HT1080 (cell line): ENCODE measurements around the gene ULBP2. TPM values are rescaled to one million over a fixed set of nuclear protein-coding genes. Genes with fewer than 3 reads are reported as not detected.
"Not testable (repeated sequence)": the region's sequence is repeated elsewhere in the genome, so short reads cannot be mapped to it uniquely, and the experiment has no call there.

Source experiments
- DNase-seq: peaks from one replicate; pipeline ENCODE4 v3.0.0-alpha.2; 2015; ENCODE audit warnings: low read depth
- total RNA-seq: library from RNA; depleted of rRNA; stranded (reverse); fragments of >200 nt; shearing (Covaris generic); gene quantifications from 2 replicates; pipeline ENCODE4 v1.2.3, GENCODE V29; 2014

Gene ULBP2
- total RNA-seq, 1 experiment from 2014 or later: 11.6 TPM

DNA sequence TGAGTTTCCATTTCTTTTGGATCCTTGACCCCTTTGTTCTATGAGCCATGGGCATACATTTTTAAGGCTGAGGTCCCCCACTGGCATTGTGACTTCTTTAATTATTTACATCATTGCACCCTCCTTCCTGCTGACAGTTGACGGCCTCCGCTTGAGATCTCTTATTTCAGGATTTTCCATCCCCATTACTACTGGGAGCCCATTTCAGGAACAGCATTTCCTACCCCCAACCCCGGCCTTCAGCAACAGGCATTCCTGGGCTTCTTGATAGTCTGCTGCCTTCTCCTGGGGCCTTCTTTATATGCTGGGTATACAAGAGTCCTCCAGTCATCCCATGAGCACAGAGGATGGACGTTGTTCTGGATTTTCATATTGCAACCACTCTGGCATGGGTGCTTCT, 25.8 kb downstream of the ULBP2 start:
- no peak for DNase-seq

DNA sequence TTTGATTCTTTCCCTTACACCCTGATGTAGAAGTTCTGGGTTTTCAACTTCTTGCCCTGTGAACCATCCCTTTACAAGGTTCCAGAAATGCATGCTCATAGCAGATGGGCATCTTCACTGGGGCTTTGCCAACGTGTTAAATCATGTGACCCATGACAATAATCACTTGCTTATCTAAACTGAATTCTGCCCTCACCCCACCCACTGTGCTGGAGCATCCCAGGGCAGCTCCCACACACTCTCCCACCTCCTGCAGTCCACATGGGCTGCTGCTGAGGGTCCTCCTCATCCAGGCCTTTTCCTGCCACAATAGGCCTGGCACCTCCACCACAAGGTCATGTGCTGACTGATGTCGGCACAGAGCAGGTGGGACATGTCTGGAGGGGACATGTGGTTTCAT, 26.2 kb downstream of the ULBP2 start:
- DNase-seq: not testable (repeated sequence)

DNA sequence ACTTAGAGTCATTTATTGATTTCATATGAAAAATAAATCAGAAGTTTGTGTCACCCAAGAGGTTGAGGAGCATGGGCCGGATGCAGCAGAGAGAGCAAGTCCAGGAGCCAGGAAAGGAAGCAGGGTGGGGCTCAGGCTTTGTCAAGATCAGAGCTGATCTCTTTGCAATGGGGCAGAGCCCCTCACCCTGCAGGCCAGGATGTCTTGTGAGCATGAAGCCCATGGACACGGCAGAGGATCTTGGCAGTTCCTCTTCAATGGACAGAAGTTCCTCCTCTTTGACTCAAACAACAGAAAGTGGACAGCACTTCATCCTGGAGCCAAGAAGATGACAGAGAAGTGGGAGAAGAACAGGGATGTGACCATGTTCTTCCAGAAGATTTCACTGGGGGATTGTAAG, 27.1 kb downstream of the ULBP2 start:
- DNase-seq: not testable (repeated sequence)

DNA sequence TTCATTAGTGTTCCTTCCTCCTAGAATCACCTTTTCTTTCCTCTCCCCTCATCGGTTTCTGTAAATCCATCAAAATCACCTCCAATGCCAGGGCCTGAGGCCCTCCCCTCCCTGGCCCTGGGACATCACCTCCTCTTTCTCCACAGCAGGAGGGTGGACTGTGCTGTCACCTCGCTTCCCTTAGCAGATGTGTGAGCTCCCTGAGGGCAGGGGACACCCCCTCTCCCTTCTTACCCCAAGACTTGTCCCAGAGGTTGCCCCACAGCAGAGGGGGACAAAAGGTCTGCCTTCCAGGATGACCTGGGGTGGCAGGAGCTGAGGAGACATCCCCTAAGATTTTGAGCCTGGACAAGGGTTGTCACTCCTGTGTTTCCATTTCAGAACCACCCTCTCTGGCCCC, 27.8 kb downstream of the ULBP2 start:
- DNase-seq: no peak

DNA sequence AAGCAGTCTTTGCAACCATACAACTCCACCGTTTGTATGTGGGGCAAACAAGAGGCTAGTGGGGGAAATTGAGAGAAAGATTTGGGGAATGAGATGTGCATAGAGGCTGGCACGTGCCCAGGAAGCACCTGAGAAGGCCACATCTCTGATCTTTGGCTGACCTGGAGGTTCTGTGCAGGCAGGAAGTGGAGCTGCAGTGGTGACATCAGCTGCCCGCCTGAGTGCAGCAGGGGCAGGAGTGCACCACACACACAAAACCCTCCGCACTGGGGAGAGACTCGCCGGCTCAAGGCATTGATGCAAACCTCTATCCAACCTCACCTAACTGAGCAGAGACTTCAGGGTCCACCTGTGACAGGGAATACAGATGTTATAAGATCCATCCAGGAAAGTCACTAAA, 32.6 kb downstream of the ULBP2 start:
- DNase-seq: not testable (repeated sequence)

DNA sequence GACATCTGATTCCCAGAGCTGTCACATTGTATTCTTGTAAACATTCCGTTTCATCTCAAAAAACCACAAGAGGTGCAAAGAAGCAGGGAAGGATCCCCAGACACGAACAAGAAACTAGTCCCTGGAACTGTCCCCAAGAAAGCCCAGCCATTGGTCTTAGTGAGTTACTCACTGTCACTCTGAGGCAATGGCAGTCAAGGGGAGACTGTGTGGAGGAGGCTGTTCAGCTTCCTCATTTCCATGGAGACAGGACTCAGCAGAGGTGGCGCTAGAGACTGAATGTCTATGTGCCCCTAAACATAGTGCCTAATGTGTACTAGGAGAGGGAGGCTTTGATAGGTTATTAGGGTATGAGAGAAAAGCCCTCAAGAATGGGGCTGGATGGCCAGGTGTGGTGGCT, 33.0 kb downstream of the ULBP2 start:
- DNase-seq: no peak

DNA sequence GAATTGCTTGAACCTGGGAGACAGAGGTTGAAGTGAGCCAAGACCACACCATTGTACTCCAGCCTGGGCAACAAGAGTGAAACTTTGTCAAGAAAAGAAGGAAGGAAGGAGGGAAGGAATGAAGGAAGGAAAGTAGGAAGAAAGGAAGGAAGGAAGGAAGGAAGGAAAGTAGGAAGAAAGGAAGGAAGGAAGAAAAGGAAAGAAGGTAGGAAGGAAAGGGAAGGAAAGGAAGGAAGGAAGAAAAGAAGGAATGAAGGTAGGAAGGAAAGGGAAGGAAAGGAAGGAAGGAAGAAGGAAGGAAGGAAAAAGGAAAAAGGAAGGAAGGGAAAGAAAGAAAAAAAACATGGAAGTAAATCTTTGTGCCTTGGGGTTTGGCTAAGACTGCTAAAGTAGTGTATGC, 33.6 kb downstream of the ULBP2 start:
- DNase-seq: no peak

DNA sequence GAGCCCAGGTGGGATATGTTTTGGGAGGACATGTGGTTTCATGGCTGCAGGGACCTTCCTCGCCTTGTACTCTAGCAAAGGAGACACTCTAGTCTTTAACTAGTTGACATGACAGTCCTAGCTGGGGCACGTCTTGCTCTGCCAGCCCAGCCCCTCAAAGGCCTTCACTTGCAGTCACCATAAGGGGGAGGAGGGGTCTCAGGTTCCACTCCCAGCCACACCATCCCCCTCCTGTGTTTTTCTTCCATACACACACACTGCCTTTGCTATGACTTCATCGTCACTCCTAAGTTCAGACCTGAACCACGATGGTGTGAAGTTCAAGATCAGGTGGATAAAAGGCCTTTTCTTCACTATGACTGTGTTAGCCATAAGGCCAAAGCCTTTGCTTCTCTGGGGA, 35.4 kb downstream of the ULBP2 start:
- no peak for DNase-seq

DNA sequence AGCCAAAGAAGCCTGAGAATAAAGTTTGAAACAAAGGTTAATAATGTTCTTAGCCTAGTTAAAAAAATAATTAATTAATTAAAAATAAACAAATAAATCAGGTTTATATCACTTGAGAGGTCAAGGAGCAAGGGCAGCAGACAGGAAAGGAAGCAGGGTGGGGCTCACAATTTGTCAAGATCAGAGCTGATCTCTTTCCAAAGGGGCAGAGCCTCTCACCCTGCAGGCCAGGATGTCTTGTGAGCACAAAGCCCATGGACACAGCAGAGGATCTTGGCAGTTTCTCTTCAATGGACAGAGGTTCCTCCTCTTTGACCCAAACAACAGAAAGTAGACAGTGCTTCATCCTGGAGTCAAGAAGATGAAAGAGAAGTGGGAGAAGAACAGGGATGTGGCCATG, 36.8 kb downstream of the ULBP2 start:
- DNase-seq: no peak

DNA sequence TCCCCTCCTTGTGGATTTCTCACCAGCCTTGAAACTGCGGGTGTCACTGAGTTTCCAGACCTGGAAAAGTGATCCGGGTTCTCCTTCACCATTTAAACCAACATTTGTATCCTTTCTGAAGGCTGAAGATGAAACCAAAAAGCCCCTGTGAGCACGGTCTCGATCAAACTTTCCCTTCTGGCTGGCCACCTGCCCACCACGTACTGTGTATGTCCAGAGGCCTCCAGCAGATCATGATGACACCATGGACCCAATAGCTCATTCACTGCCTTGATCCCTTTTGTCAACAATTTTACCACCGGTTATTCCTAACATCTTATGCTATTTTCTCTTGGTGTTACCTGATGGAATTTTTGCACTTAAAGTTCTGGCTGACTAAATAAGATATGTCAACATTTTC, 37.5 kb downstream of the ULBP2 start:
- no peak for DNase-seq

DNA sequence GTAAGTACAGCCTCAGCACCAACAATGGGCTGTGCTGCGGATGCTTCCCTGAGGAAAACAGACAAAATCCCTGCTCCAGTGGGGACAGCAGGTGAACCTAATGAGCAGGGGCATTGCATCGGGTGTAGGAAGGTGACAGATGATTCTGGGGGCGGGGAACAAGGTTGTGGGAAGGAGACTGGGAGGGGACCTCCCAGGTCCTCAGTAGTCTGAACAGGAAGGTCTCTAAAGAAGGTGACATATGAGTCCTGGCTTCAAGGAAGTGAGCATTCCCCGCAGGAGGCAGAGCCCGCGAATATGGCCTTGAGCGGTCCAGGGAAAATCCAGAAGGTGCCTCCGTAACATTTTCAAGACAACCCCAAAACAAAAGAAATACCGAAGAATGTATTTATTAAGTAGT, 41.3 kb downstream of the ULBP2 start:
- no peak for DNase-seq

DNA sequence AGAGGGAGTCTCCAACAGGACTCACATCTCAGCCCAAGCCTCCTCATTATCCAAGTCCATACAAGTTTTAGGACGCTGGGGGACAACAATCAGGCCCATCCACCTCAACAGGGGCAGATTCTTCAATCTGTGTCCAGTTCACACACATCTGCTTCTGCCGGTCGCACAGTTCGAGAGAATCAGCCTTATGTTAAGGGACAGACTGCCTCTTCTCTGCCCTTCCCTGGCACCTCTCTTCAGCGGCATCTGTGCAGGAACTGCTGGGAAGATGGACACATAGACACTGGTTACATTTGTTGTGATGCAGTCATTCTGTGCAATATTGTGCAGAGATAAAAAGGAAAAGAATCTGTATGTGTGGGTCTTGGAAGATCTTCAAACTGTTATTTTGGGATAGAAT, 43.0 kb downstream of the ULBP2 start:
- DNase-seq: no peak

DNA sequence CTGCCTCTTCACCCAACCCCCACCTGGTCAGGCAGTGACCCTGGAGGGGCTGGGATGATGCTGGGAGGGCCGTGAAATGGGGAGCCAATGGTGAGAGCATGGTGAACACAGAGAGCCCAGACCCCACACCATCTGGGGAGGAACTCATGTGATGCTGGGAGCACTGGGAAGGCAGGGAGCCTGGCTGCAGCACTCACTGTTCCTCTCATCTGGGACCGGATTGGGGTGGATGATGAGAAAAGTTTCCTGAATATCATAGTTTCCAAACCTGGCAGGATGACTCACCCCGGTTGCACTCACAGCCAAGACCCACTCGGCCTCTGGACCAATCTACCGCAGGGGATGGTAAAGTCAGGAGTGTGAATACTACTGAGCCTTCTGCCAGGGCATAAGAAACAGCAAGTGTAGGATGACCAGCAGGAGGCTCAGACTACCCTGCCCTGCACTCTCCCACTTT, 43.7 kb downstream of the ULBP2 start:
- DNase-seq: peak; percentile 61

DNA sequence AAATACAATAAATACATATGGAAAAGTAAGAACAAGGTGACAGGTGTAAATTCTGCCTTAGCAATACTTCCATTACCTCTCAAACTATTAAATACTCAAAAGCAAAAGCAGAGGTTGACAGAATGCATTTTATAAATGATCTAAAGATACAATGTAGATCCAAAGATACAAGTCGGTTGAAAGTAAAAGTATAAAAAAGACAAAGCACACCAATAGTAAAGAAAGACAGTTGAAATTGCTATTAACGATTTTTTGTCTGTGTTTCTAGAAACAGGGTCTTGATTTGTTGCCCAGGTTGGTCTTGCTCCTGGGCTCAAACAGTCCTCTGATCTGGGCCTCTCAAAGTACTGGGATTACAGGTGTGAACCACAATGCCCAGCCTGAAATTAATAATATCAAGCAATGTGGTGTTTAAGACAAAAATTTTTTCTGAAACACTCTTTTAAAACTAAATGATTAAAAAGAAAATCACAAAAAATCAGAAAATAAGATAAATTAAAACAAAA, 45.8 kb downstream of the ULBP2 start:
- no peak for DNase-seq

DNA sequence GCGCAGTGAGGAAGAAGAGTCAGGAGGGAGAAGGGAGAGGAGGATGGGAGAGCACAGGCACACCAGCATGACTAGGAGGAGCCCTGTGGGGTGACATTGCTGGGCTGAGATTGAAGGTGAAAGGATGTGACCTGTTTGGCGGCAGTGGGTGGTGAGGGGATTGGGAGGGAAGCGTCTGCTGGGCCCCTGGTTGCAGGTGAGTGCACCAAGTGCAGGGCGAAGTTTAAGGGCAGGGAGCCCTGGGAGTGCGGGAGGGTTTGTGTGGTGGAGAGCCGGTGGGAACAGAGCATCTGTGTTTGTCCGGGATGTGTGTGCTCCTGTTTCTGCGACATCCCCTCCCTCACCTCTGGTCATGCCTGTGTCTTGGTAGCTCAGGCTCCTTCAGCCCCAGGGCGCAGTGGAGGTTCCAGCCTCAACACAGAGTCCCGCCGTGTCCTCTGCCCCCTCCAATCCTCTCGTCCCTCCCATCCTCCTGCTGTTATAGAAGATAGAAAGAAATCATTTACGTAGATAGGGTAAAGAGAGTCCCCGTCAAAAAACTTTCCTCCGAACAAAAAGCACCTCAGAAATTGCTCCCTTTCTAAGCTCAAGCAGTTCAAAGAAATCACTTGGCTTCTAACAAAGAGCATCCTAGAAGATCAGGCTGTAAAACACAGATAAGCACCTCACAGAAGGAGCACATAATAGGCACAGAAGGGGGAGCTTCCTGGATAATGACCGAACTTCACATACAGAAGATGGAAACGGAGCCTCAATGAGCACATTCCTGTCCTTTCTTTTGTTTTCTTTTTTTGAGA, 46.9 kb downstream of the ULBP2 start:
- no peak for DNase-seq

DNA sequence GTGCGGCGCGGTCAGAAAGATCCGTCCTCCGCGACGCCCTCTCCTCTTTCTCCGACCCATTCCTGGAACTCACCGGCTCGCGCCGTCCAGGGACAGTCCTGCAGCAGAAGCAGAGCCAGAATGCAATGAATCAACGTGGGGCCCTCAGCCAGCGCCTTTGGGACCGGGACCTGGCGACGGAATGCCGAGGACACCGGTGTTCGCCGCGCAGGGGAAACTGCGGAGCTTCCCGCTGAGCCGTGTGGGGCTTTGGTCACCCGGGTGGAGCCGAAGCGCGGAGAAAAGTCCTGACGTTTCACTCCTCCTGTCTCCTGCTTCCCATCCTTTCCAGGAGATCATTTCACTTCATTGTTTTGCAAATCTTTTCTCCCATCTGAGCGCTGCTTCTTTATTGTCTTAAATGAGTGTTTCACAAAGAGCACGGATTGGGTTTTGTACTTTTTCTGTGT, 48.4 kb downstream of the ULBP2 start:
- DNase-seq: no peak

DNA sequence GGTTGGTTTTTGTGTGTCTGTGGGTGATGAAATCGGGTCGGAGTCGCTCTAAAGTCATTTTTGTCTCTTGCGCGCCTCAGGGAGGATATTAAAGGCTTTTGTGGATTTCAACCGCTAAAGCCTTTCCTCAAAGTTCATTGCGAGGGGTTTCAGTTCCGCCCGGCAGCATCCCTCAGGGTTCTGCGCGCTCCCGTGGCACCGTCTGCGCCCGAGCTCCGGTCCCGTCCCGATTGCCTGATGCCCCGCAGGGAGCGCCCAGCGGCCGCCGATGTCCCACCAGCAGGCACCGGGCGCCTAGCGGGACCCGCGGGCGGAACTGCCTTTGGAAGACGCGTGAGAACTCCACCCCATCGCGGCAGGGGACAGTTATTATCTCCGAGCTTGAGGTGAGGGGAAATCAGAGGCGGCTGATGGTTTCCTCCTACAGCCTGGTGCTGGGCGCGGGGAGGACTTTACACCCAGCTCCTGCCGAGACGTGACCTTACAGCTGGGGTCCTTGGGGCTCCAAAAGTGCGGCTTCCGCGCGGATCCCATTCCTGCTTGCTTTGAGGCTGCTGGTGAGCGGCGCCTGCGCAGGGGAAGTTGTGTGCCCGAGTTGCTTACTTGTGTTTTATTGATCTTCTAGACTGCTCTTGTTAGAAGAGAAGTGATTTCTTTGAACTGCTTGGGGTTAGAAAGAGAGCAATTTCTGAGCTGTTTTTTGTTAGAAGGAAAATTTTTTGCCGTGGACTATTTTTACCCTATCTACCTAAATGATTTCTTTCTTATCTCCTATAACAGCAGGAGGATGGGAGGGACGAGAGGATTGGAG, 49.1 kb downstream of the ULBP2 start:
- DNase-seq: no peak

DNA sequence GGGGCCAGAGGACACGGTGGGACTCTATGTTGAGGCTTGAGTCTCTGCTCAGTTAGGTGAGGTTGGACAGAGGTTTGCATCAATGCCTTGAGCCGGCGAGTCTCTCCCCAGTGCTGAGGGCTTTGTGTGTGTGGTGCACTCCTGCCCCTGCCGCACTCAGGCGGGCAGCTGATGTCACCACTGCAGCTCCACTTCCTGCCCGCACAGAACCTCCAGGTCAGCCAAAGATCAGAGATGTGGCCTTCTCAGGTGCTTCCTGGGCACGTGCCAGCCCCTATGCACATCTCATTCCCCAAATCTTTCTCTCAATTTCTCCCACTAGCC, 49.6 kb downstream of the ULBP2 start:
- not testable (repeated sequence) for DNase-seq

DNA sequence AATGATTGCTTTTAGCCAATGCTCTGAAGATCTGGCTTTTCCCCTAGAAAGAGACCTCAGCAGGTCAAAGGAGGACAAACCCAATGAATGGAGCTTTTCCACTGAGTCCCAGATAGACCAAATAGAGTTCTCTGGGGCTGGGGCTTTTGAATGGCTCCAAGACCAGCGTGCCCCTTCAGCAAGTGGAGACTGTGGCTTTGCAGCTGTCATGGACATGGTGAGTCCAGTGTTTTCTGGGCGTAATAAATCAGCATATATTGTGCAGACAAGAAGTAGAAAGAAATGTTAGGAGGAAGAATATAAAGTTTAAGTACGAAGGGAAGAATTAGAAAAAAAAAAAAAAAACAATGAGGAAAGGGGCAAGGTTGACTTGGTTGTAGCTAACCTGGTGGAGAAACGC, 50.0 kb downstream of the ULBP2 start:
- DNase-seq: no peak

DNA sequence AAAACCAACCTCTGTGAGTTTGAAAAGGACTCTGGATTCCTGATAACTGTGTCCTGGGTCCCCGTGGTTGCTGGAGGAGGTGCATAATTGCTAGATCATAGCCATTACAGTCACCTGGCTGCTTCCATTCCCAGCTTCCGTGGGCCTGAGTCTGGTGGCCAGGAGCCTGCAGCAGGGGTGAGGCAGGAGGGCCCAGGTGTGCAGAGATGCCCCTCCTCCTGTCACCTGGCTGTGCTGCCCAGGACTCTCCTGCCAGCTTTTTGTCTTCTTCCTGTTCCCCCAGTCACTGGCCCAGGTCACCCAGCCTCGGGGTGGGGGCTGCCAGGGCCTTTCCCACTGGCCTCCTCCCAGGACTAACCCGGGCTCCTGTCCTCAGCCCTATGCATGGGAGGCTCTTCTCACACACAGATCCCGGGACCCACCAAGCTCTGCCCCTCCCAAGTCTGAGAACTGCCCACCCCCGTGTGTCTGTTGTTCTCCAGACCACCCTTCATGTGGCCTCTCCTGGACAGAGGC, 53.5 kb downstream of the ULBP2 start:
- no peak for DNase-seq

DNA sequence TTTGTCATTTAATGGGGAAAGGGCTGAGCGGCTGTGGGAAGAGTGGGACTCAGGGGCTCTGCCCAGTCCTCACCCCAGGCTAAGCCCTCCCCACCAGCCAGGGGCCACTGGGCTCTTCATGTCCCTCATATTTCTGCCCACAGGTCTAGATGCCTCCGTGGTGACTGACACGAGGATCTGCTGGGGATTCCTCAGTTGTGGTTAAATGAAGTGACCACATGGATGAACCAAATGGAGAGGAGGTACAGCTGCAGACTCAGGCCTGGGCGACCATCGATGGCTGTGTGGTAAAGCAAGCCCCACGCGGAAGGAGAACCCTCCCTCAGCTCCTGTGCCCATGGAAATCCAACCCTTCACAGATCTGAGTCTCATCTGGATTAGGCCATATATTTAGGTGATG, 54.2 kb downstream of the ULBP2 start:
- no peak for DNase-seq
